B cell (primary cell): ENCODE measurements around the gene PIGM. TPM values are rescaled to one million over a fixed set of nuclear protein-coding genes. Genes with fewer than 3 reads are reported as not detected.

Experiments used
- ATAC-seq: fragments of 200-7000 bp; cut with Tn5 transposase; one replicate; pipeline ENCODE4 v1.10.0; 2021; ENCODE audit warnings: low read depth, mild to moderate bottlenecking, moderate number of reproducible peaks, moderate library complexity
- CTCF ChIA-PET: fragments of 350-600 bp; sonication (Branson Sonifier 250); formaldehyde crosslinking; loops from one replicate; lab custom pipeline; 2021; ENCODE audit warnings: antibody characterized with exemption, inconsistent platforms; lab: Charles Lee
- POLR2A ChIA-PET: fragments of 350-600 bp; sonication (Branson Sonifier 250); formaldehyde crosslinking; loops from one replicate; lab custom pipeline; 2021; ENCODE audit warnings: antibody characterized with exemption; lab: Charles Lee
- DNase-seq: peaks from one replicate; pipeline ENCODE4 v3.0.0; 2013
- H2AFZ ChIP-seq: 2 replicates; pipeline ENCODE4 v1.6.1; 2012; ENCODE audit warnings: mild to moderate bottlenecking, low read depth, low read length; ENCODE audit not compliant: insufficient read depth, poor library complexity, severe bottlenecking
- H3K27ac ChIP-seq, 2 donors: 1 replicate in 1 of 2; 2 replicates in 1 of 2; pipeline ENCODE4 v1.5.1; 2012 to 2013; ENCODE audit warnings: low read length in 2 of 2, mild to moderate bottlenecking in 2 of 2, moderate library complexity in 1 of 2
- H3K27me3 ChIP-seq, 4 experiments: fragments of 200-600 bp in 1 of 4; sonication (generic) in 1 of 4; replicated peaks in 1 of 4; 1 replicate in 2 of 4; 2 replicates in 2 of 4; pipeline versions ENCODE4 v1.6.1 to v1.7.0; 2013 to 2016; ENCODE audit warnings: low read length in 3 of 4, mild to moderate bottlenecking in 2 of 4, mixed read lengths in 1 of 4, moderate library complexity in 1 of 4; ENCODE audit not compliant: insufficient read depth in 4 of 4, control insufficient read depth in 3 of 4; ENCODE audit errors: control extremely low read depth in 1 of 4
- H3K36me3 ChIP-seq, 2 experiments: replicated peaks in 1 of 2; 1 replicate in 1 of 2; 2 replicates in 1 of 2; pipeline versions ENCODE4 v1.6.1 to v1.7.1; 2013; ENCODE audit warnings: low read length in 1 of 2; ENCODE audit not compliant: insufficient read depth in 2 of 2, control insufficient read depth in 1 of 2; ENCODE audit errors: control extremely low read depth in 1 of 2, extremely low read depth in 1 of 2
- H3K4me1 ChIP-seq, 2 donors: fragments of 200-600 bp in 1 of 2; sonication (generic) in 1 of 2; 1 replicate in 1 of 2; 2 replicates in 1 of 2; pipeline versions ENCODE4 v1.5.1 to v1.6.1; 2013 to 2017; ENCODE audit warnings: low read length in 2 of 2; ENCODE audit not compliant: control insufficient read depth in 2 of 2, insufficient read depth in 2 of 2
- H3K4me2 ChIP-seq: replicated peaks from 2 replicates; pipeline ENCODE3; 2012; ENCODE audit warnings: mild to moderate bottlenecking, low read depth, low read length; ENCODE audit not compliant: poor library complexity, severe bottlenecking
- H3K4me3 ChIP-seq, 5 experiments: fragments of 200-600 bp in 1 of 5; sonication (generic) in 1 of 5; 1 replicate in 3 of 5; 2 replicates in 2 of 5; pipeline versions ENCODE4 v1.5.1 to v1.7.0; 2011 to 2016; ENCODE audit warnings: low read length in 4 of 5, mild to moderate bottlenecking in 4 of 5, low read depth in 2 of 5, control low read depth in 1 of 5, moderate library complexity in 1 of 5; ENCODE audit not compliant: insufficient read depth in 1 of 5; ENCODE audit errors: control extremely low read depth in 1 of 5, extremely low read depth in 1 of 5
- H3K79me2 ChIP-seq: fragments of 200-600 bp; sonication (generic); one replicate; pipeline ENCODE4 v1.6.0; 2016; ENCODE audit warnings: low read length; ENCODE audit not compliant: control insufficient read depth, insufficient read depth
- H3K9ac ChIP-seq: fragments of 200-600 bp; sonication (generic); 2 replicates; pipeline ENCODE4 v1.6.1; 2017; ENCODE audit warnings: mild to moderate bottlenecking, low read length, moderate library complexity
- H3K9me3 ChIP-seq, 3 donors: one replicate each; pipeline versions ENCODE4 v1.6.1 to v1.7.1; 2013; ENCODE audit warnings: low read length in 2 of 3; ENCODE audit not compliant: control insufficient read depth in 2 of 3, insufficient read depth in 1 of 3; ENCODE audit errors: control extremely low read depth in 1 of 3
- H4K20me1 ChIP-seq: 2 replicates; pipeline ENCODE4 v1.6.0; 2012; ENCODE audit warnings: mild to moderate bottlenecking, low read length; ENCODE audit not compliant: insufficient read depth, control insufficient read depth, poor library complexity, severe bottlenecking
- H3K27ac Mint-ChIP-seq: one replicate; pipeline ENCODE4 v1.8.0; 2021; ENCODE audit warnings: mixed read lengths
- H3K27me3 Mint-ChIP-seq: one replicate; pipeline ENCODE4 v1.8.0; 2021; ENCODE audit warnings: mixed read lengths
- H3K4me1 Mint-ChIP-seq: one replicate; pipeline ENCODE4 v1.8.0; 2021; ENCODE audit warnings: mixed read lengths
- H3K4me3 Mint-ChIP-seq: one replicate; pipeline ENCODE4 v1.8.0; 2021; ENCODE audit warnings: mixed read lengths
- H3K9me3 Mint-ChIP-seq: one replicate; pipeline ENCODE4 v1.8.0; 2022; ENCODE audit warnings: mixed read lengths; ENCODE audit not compliant: insufficient read depth
- CTCF ChIP-seq: fragments of 200-600 bp; IDR thresholded peaks from one replicate; pipeline ENCODE4 v1.8.0; 2022; ENCODE audit warnings: antibody characterized with exemption, mild to moderate bottlenecking
- EZH2 ChIP-seq: IDR thresholded peaks from 2 replicates; pipeline ENCODE4 v1.6.1; 2012; ENCODE audit warnings: borderline replicate concordance, low read depth, mild to moderate bottlenecking, moderate library complexity, low read length; ENCODE audit not compliant: insufficient read depth, poor library complexity, severe bottlenecking
- WGBS: methylation state at CpG from one replicate; pipeline ENCODE4 v1.1.5; 2013; ENCODE audit warnings: missing lambda C conversion rate; ENCODE audit not compliant: insufficient coverage; 5-methylcytosine and 5-hydroxymethylcytosine counted together
- intact Hi-C: fragments of 100-400 bp; cut with micrococcal nuclease; formaldehyde crosslinking; loops from one replicate; pipeline ENCODE4 v1.10.0; 2022
- polyA plus RNA-seq: library from polyadenylated mRNA; depleted of rRNA; stranded (reverse); fragments of >200 nt; gene quantifications from 2 replicates; pipeline ENCODE4 v1.2.3, GENCODE V29; 2012
- total RNA-seq, 2 donors: library from RNA; stranded (reverse); fragments of 120-200 nt in 1 of 2; gene quantifications; 1 replicate in 1 of 2; 2 replicates in 1 of 2; pipeline versions ENCODE4 v1.2.3 to v1.2.4, GENCODE V29; 2013 to 2022

The PIGM gene
- total and polyA plus RNA-seq, 2 donors (not counting 1 experiment from before 2014, with no cell fraction given), result 1.4 to 7.4 TPM

GRCh38 chr1:159985473-159985872 is 46.3 kb downstream of the PIGM start:
- 93% methylated on average over 4 of the region's 6 CpGs for WGBS
- no peaks in the 10 kb centered on the region for H3K4me1 Mint-ChIP-seq
- no peak for ATAC-seq
- peaks cover 0 to 31% (median 6%) of the 10 kb centered on the region in 4 experiments for H3K27me3 ChIP-seq
- TF ChIP-seq CTCF, result no peak
- TF ChIP-seq EZH2, result no peak
- no peak overlapping the region for H3K27ac ChIP-seq
- H3K79me2 ChIP-seq, result no peaks in the 10 kb centered on the region
- ChIA-PET POLR2A (no interaction called here), CTCF (interaction anchor here (1.4 kb wide), 1 partner anchor 20 kb away, joined by 3 read pairs; no protein-coding TSS in a partner anchor)
- no peaks in the 10 kb centered on the region for H3K36me3 ChIP-seq
- H3K9me3 ChIP-seq, result peaks cover 0 to 3% (median 0%) of the 10 kb centered on the region in 3 donors
- no peak overlapping the region for H3K4me2 ChIP-seq
- no peak overlapping the region for H3K9ac ChIP-seq
- H3K27ac Mint-ChIP-seq, result no peak overlapping the region
- H3K4me3 Mint-ChIP-seq, result no peak overlapping the region
- no peak for DNase-seq
- no peak overlapping the region for H3K4me3 ChIP-seq
- H3K27me3 Mint-ChIP-seq, result peaks cover 44% of the 10 kb centered on the region
- no peaks in the 10 kb centered on the region for H3K9me3 Mint-ChIP-seq
- H2AFZ ChIP-seq, result no peak overlapping the region
- intact Hi-C loops, result no loop called here
- H4K20me1 ChIP-seq, result no peaks in the 10 kb centered on the region
- H3K4me1 ChIP-seq, result no peaks in the 10 kb centered on the region

- Mint-ChIP-seq H3K9me3 (no peaks in the 10 kb centered on the region), H3K27ac (no peak overlapping the region), H3K27me3 (peaks cover 50% of the 10 kb centered on the region), H3K4me1 (no peaks in the 10 kb centered on the region), H3K4me3 (no peak overlapping the region)
- TF ChIP-seq EZH2, result no peak
- no peak for TF ChIP-seq CTCF
- Histone ChIP-seq H4K20me1 (no peaks in the 10 kb centered on the region), H3K4me3 (no peak overlapping the region), H3K27me3 (peaks cover 0 to 30% (median 5%) of the 10 kb centered on the region in 4 experiments), H3K9ac (no peak overlapping the region), H3K4me2 (no peak overlapping the region), H3K36me3 (no peaks in the 10 kb centered on the region), H3K9me3 (peaks cover 0 to 3% (median 0%) of the 10 kb centered on the region in 3 donors), H3K79me2 (no peaks in the 10 kb centered on the region), H3K4me1 (no peaks in the 10 kb centered on the region), H3K27ac (no peak overlapping the region), H2AFZ (no peak overlapping the region)
- intact Hi-C loops, result no loop called here
- ATAC-seq, result no peak
- 72% methylated on average over 3 of the region's 5 CpGs for WGBS
- no peak for DNase-seq
- ChIA-PET CTCF (interaction anchor here (0.6 kb wide), 1 partner anchor 671 kb away, joined by 3 read pairs; no protein-coding TSS in a partner anchor), POLR2A (no interaction called here)
Observed at GRCh38 chr1:159983681-159984080, 48.1 kb downstream of the PIGM start.
